H9 (cell line): ENCODE measurements around the gene DCBLD1. TPM values are rescaled to one million over a fixed set of nuclear protein-coding genes. Genes with fewer than 3 reads are reported as not detected.
A peak's percentile ranks its signal among the peaks of the same experiment; 100 is the strongest.

Experiments
- DNase-seq: peaks from one replicate; pipeline ENCODE4 v3.0.0-alpha.2; 2017
- H2AFZ ChIP-seq: one replicate; pipeline ENCODE4 v1.6.1; 2013; ENCODE audit warnings: mild to moderate bottlenecking, low read length, control low read depth, moderate library complexity
- H2AK5ac ChIP-seq: 2 replicates; pipeline ENCODE4 v1.6.1; 2013; ENCODE audit warnings: low read length, control low read depth, mixed read lengths; ENCODE audit not compliant: insufficient read length
- H2BK120ac ChIP-seq: one replicate; pipeline ENCODE4 v1.6.1; 2013; ENCODE audit warnings: low read depth, mild to moderate bottlenecking, low read length, control low read depth, inconsistent platforms; ENCODE audit not compliant: poor library complexity, severe bottlenecking
- H2BK12ac ChIP-seq: 2 replicates; pipeline ENCODE4 v1.6.1; 2013; ENCODE audit warnings: low read length, control low read depth, mixed read lengths, low read depth; ENCODE audit not compliant: insufficient read length
- H2BK15ac ChIP-seq: 2 replicates; pipeline ENCODE4 v1.6.1; 2013; ENCODE audit warnings: low read depth, low read length, control low read depth
- H2BK20ac ChIP-seq: one replicate; pipeline ENCODE4 v1.6.1; 2013; ENCODE audit warnings: low read depth, mild to moderate bottlenecking, low read length, control low read depth, inconsistent platforms; ENCODE audit not compliant: poor library complexity, severe bottlenecking
- H2BK5ac ChIP-seq: 2 replicates; pipeline ENCODE4 v1.6.1; 2013; ENCODE audit warnings: low read length, control low read depth, mixed read lengths; ENCODE audit not compliant: insufficient read length
- H3K14ac ChIP-seq: 2 replicates; pipeline ENCODE4 v1.6.1; 2013; ENCODE audit warnings: low read length, control low read depth; ENCODE audit not compliant: insufficient read depth
- H3K18ac ChIP-seq: 2 replicates; pipeline ENCODE4 v1.6.1; 2013; ENCODE audit warnings: low read depth, mild to moderate bottlenecking, mixed read lengths, low read length, control low read depth; ENCODE audit not compliant: insufficient read length
- H3K23ac ChIP-seq: 2 replicates; pipeline ENCODE4 v1.6.1; 2013; ENCODE audit warnings: low read length, control low read depth, mixed read lengths, low read depth; ENCODE audit not compliant: insufficient read length
- H3K23me2 ChIP-seq: 2 replicates; pipeline ENCODE4 v1.6.1; 2013; ENCODE audit warnings: low read depth, mild to moderate bottlenecking, mixed read lengths, low read length, control low read depth; ENCODE audit not compliant: insufficient read length, poor library complexity, severe bottlenecking
- H3K27ac ChIP-seq: 2 replicates; pipeline ENCODE4 v1.5.1; 2013; ENCODE audit warnings: low read length, control low read depth, mixed read lengths, low read depth; ENCODE audit not compliant: insufficient read length
- H3K27me3 ChIP-seq: 2 replicates; pipeline ENCODE4 v1.6.1; 2013; ENCODE audit warnings: low read length, control low read depth, inconsistent platforms; ENCODE audit not compliant: insufficient read depth
- H3K4ac ChIP-seq: 2 replicates; pipeline ENCODE4 v1.6.1; 2013; ENCODE audit warnings: low read depth, mild to moderate bottlenecking, control low read depth, inconsistent platforms, low read length, moderate library complexity
- H3K4me1 ChIP-seq: 2 replicates; pipeline ENCODE4 v1.6.1; 2013; ENCODE audit warnings: low read length, control low read depth, inconsistent platforms; ENCODE audit not compliant: insufficient read depth
- H3K4me2 ChIP-seq: 2 replicates; pipeline ENCODE4 v1.6.1; 2013; ENCODE audit warnings: low read length, control low read depth, mixed read lengths; ENCODE audit not compliant: insufficient read length, insufficient read depth
- H3K56ac ChIP-seq: 2 replicates; pipeline ENCODE4 v1.6.1; 2013; ENCODE audit warnings: low read depth, mild to moderate bottlenecking, mixed read lengths, low read length, control low read depth; ENCODE audit not compliant: insufficient read length
- H3K79me1 ChIP-seq: 2 replicates; pipeline ENCODE4 v1.6.1; 2013; ENCODE audit warnings: low read depth, mild to moderate bottlenecking, moderate library complexity, low read length, control low read depth, inconsistent platforms; ENCODE audit not compliant: insufficient read depth, poor library complexity, severe bottlenecking
- H3K79me2 ChIP-seq: 2 replicates; pipeline ENCODE4 v1.6.1; 2013; ENCODE audit warnings: low read length, control low read depth, inconsistent platforms; ENCODE audit not compliant: insufficient read depth
- H3K9ac ChIP-seq: 2 replicates; pipeline ENCODE4 v1.6.1; 2013; ENCODE audit warnings: low read length, control low read depth, mixed read lengths; ENCODE audit not compliant: insufficient read length; ENCODE audit errors: extremely low read depth
- H3K9me3 ChIP-seq: one replicate; pipeline ENCODE4 v1.6.1; 2013; ENCODE audit warnings: low read depth, low read length, inconsistent platforms; ENCODE audit not compliant: control insufficient read depth
- H3T11ph ChIP-seq: one replicate; pipeline ENCODE4 v1.6.1; 2013; ENCODE audit warnings: mild to moderate bottlenecking, low read length, control low read depth, inconsistent platforms
- H4K20me1 ChIP-seq: one replicate; pipeline ENCODE4 v1.6.1; 2013; ENCODE audit not compliant: control insufficient read depth, insufficient read length, insufficient read depth
- H4K5ac ChIP-seq: 2 replicates; pipeline ENCODE4 v1.6.1; 2013; ENCODE audit warnings: low read depth, mild to moderate bottlenecking, mixed read lengths, low read length, control low read depth; ENCODE audit not compliant: insufficient read length
- H4K8ac ChIP-seq: replicated peaks from 2 replicates; pipeline ENCODE4 v1.6.1; 2013; ENCODE audit warnings: low read length, control low read depth, mixed read lengths, low read depth; ENCODE audit not compliant: insufficient read length
- H4K91ac ChIP-seq: 2 replicates; pipeline ENCODE4 v1.6.1; 2013; ENCODE audit warnings: low read depth, mild to moderate bottlenecking, moderate library complexity, mixed read lengths, low read length, control low read depth; ENCODE audit not compliant: insufficient read length
- H3K27ac Mint-ChIP-seq, 3 experiments: 2 replicates in 2 of 3; 3 replicates in 1 of 3; pipeline ENCODE4 v1.8.0; 2020 to 2021; ENCODE audit warnings: mixed read lengths in 3 of 3, mild to moderate bottlenecking in 1 of 3, moderate library complexity in 1 of 3
- H3K27me3 Mint-ChIP-seq: 2 replicates; pipeline ENCODE4 v1.8.0; 2021; ENCODE audit warnings: low read depth, mild to moderate bottlenecking, moderate library complexity, mixed read lengths
- H3K36me3 Mint-ChIP-seq, 3 experiments: 2 replicates in 2 of 3; 3 replicates in 1 of 3; pipeline ENCODE4 v1.8.0; 2020 to 2021; ENCODE audit warnings: low read depth in 3 of 3, mixed read lengths in 3 of 3; ENCODE audit not compliant: insufficient read depth in 1 of 3
- H3K4me1 Mint-ChIP-seq, 2 experiments: 2 replicates each; pipeline ENCODE4 v1.8.0; 2020; ENCODE audit warnings: mixed read lengths in 2 of 2
- H3K4me3 Mint-ChIP-seq, 2 experiments: 2 replicates in 1 of 2; 3 replicates in 1 of 2; pipeline ENCODE4 v1.8.0; 2020 to 2021; ENCODE audit warnings: mild to moderate bottlenecking in 2 of 2, mixed read lengths in 2 of 2, moderate library complexity in 1 of 2
- H3K9me3 Mint-ChIP-seq, 2 experiments: 2 replicates in 1 of 2; 3 replicates in 1 of 2; pipeline ENCODE4 v1.8.0; 2020; ENCODE audit warnings: mild to moderate bottlenecking in 2 of 2, mixed read lengths in 2 of 2, moderate library complexity in 1 of 2
- WGBS: extraction: QIAGEN DNeasy Blood & Tissue Kit; methylation state at CpG from one replicate; pipeline ENCODE4 v1.1.7; 2013; ENCODE audit warnings: missing lambda C conversion rate, low lambda C conversion rate, mixed read lengths; ENCODE audit not compliant: insufficient read length; ENCODE audit errors: extremely low coverage; 5-methylcytosine and 5-hydroxymethylcytosine counted together
- total RNA-seq: library from RNA; stranded (reverse); gene quantifications from 2 replicates; pipeline ENCODE4 v1.2.1, GENCODE V29; 2021
- TF ChIP-seq, protein P1 (sequence below): fragments of 200-600 bp; sonication (generic); conservative IDR thresholded peaks from 3 replicates; pipeline ENCODE4 v1.8.0; 2021; ENCODE audit warnings: antibody characterized with exemption, mild to moderate bottlenecking

DCBLD1 gene
- total RNA-seq, 1 experiment from 2014 or later = 10.1 TPM

DNA sequence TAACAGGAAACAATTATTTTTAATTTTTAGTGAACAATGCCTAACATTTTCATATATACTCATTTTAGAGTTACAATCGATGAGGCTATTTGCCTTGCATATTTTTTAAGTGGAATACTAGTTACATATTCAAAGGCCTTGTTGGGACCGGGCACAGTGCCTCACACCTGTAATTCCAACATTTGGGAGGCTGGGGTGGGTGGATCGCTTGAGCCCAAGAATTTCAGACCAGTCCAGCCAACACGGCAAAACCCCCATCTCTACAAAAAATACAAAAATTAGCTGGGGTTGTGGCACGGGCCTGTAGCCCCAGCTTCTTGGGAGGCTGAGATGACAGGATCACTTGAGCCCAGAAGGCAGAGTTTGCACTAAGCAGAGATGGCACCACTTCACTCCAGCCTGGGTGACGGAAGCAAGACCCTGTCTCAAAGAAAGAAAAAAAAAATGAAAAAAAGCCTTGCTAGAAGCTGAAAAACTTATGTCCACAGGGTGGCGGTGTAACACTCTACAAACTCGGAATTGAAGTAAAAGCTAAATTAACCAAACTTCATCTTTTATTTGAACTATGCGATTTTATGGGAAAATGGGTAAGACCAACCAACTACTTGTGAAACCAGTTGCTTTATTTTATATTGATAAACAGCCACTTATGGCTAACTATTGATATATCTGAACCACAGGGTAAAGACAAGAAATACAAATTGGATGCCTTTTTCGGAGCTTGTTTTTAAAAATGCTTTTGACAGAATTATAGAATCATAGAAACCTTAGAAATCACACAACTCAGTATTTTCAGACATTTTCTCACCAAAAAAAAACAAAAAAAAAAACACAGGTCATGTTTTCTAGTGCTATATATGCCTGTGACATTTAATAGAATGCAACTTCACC is 32.7 kb upstream of the DCBLD1 start:
- Mint-ChIP-seq H3K36me3 (no peaks in the 10 kb centered on the region; a peak in 1 of 7 replicates), H3K4me3 (no peak overlapping the region), H3K9me3 (no peaks in the 10 kb centered on the region), H3K27ac (peak overlapping the region in 1 of 3 experiments; percentile 78; a peak in 1 of 7 replicates), H3K4me1 (peaks cover 12 to 17% of the 10 kb centered on the region in 2 experiments), H3K27me3 (no peaks in the 10 kb centered on the region; the same call in 1 of the 2 replicates)
- WGBS = no CpG with 5 or more reads among the region's 10 CpGs
- no peak overlapping the region for H2BK5ac ChIP-seq
- peak; percentile 46 for DNase-seq
- H3K56ac ChIP-seq = no peak overlapping the region
- no peaks in the 10 kb centered on the region for H3K4me1 ChIP-seq
- no peaks in the 10 kb centered on the region for H3K9me3 ChIP-seq
- H2BK20ac ChIP-seq = no peak overlapping the region
- no peaks in the 10 kb centered on the region for H4K20me1 ChIP-seq
- H3T11ph ChIP-seq = no peak overlapping the region
- no peak overlapping the region for H4K8ac ChIP-seq
- no peak overlapping the region for H3K23ac ChIP-seq
- no peak overlapping the region for H4K91ac ChIP-seq
- no peak overlapping the region for H2BK15ac ChIP-seq
- no peak overlapping the region for H3K14ac ChIP-seq
- H3K27ac ChIP-seq = no peak overlapping the region
- H2AK5ac ChIP-seq = no peak overlapping the region
- no peaks in the 10 kb centered on the region for H3K27me3 ChIP-seq
- H3K9ac ChIP-seq = no peak overlapping the region
- no peak overlapping the region for H3K4ac ChIP-seq
- H3K23me2 ChIP-seq = no peaks in the 10 kb centered on the region
- no peak overlapping the region for H2BK120ac ChIP-seq
- no peak overlapping the region for H3K4me2 ChIP-seq
- no peaks in the 10 kb centered on the region for H3K79me2 ChIP-seq
- H2BK12ac ChIP-seq = no peak overlapping the region
- no peak overlapping the region for H3K18ac ChIP-seq
- H3K79me1 ChIP-seq = no peaks in the 10 kb centered on the region
- no peak overlapping the region for H4K5ac ChIP-seq
- TF ChIP-seq, protein P1, sequence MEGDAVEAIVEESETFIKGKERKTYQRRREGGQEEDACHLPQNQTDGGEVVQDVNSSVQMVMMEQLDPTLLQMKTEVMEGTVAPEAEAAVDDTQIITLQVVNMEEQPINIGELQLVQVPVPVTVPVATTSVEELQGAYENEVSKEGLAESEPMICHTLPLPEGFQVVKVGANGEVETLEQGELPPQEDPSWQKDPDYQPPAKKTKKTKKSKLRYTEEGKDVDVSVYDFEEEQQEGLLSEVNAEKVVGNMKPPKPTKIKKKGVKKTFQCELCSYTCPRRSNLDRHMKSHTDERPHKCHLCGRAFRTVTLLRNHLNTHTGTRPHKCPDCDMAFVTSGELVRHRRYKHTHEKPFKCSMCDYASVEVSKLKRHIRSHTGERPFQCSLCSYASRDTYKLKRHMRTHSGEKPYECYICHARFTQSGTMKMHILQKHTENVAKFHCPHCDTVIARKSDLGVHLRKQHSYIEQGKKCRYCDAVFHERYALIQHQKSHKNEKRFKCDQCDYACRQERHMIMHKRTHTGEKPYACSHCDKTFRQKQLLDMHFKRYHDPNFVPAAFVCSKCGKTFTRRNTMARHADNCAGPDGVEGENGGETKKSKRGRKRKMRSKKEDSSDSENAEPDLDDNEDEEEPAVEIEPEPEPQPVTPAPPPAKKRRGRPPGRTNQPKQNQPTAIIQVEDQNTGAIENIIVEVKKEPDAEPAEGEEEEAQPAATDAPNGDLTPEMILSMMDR = peak; percentile 89
- H2AFZ ChIP-seq = no peak overlapping the region
